NB4 (cell line): ENCODE results near the gene CEP89.

ENCODE experiments used
- CTCF ChIP-seq: IDR thresholded peaks from one replicate; pipeline ENCODE4 v1.5.1; 2012; ENCODE audit warnings: low read depth, low read length
- POLR2A ChIP-seq: IDR thresholded peaks from 2 replicates; pipeline ENCODE4 v1.6.1; 2011; ENCODE audit warnings: mild to moderate bottlenecking; ENCODE audit not compliant: insufficient read length; ENCODE audit errors: extremely low read depth

GRCh38 chr19:32966750-32967149 lies 5.0 kb downstream of the CEP89 start:
- TF ChIP-seq CTCF (no peak), POLR2A (no peak)
